ENCODE results near the gene REV3L.

REV3L gene

GRCh38 chr6:111423055-111423633, 59.9 kb downstream of the REV3L start:
- DNase-seq = no peak

- DNase-seq = no peak
Observed at GRCh38 chr6:111418971-111419693, 63.9 kb downstream of the REV3L start.

- DNase-seq = no peak
Observed at GRCh38 chr6:111417946-111418345, 65.1 kb downstream of the REV3L start.

GRCh38 chr6:111417181-111417585, 65.8 kb downstream of the REV3L start:
- no peak for DNase-seq

- DNase-seq = no peak
Observed at GRCh38 chr6:111416529-111416928, 66.5 kb downstream of the REV3L start.

- no peak for DNase-seq
Observed at GRCh38 chr6:111414373-111414772, 68.6 kb downstream of the REV3L start.

DNA sequence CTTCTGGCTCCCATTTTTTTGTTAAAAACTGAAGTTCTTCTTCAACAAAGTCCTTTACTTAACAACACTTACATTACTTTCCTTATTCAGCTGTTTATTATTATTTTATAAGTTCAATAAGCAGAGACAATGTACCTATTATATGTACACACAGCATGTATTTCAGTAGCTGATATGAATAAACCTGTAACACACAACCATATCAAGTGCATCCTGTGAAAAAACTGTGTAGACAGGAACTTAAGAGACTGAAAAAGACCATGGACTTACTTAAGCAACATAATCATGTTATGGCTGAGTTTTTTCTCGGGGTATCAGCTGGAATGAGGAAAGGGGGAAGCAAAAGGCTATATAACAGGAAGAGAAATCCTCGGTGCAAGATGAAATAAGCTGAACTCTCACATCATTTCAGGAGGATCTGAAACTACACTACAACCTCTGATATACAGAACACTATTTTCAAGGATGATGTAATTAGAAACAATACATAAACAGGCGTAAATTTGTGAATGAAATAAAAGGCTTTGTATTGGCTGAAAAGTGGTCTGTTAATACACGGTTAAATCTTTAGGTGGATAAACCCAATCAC, 70.9 kb downstream of the REV3L start:
- DNase-seq = no peak

DNA sequence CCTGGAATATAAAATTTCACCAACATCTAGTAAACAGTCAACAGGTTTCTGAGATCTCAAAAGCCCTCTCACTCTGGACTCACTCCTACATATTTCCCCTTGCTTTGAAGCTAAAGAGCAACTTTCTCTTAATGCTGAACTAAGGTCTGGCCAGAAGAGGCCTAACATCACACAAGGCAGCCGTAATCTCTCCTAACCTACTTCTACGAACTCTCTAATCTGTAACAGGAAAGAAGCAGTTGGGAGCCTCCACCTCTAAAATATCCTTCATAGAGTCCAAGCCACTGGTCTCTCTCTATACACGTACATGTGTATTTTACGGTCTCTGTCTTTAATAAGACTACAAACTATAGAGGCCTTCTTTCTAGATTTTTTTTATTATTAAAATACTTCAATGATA, 72.0 kb downstream of the REV3L start:
- no peak for DNase-seq

DNA sequence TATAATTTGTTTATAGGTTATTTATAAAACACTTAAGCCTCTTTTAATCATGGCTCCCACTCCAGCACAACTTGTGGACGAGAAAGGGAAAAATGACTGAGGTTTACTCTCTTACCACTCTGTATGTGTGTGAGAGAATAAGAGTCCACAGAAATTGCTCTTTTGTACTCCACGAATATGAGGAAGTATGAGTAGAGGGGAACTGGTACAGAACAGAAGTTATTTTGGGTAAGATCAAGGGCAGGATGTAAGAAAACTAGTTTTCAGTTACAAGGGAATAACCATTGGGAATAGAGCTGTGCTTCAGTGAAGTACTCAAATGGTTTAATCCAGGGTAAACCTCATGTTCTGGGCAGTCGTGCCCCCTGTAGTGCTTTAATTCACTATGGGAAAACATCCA, 72.6 kb downstream of the REV3L start:
- DNase-seq = no peak

DNA sequence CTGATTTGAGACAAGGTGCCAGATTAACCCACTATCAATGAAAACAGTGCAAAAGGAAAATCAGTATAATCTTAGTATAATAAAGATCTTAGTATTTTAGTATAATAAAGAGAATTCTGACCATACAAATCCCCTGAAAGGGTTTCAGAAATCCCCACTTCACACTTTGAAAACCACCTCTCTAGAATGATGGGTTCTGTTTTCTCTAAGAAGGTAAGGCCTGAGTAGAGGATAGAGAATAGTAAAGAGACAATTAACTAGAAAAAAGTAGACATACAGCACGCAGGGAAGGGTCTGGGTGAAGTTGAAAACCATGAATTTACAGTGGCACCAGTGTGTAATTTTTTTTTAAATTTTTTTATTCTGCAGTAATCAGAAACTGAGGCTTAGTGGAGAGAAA, 73.6 kb downstream of the REV3L start:
- DNase-seq = no peak

DNA sequence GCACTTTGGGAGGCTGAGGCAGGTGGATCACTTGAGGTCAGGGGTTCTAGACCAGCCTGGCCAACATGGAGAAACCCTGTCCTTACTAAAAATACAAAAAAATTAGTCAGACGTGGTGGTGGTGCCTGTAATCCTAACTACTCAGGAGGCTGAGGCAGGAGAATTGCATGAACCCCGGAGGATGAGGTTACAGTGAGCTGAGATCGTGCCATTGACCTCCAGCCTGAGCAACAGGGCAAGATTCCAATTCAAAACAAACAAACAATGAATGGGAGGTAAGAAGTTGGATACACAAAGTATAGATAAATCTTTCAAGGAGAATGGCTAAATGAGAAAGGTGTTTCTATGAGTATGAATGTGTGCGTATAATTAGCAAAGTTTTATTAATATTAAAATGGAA, 75.3 kb downstream of the REV3L start:
- no peak for DNase-seq

- DNase-seq = peak in 1 of 5 donors; percentile 74
Observed at GRCh38 chr6:111406200-111406721, 76.8 kb downstream of the REV3L start.

DNA sequence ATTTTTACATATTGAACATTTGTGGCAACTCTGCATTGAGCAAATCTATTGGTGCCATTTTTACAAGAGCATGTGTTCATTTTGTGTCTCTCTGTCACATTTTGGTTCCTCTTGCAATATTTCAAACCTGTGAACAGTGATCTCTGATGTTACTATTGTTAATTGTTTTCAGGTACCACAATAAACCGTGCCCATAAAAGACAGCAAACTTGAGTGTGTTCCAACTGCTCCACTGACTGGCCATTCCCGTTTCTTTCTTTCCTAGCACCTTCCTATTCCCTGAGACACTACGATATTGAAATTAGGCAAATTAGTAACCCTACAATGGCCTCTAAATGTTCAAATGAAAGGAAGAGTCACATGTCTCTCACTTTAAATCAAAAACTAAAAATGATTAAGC, 79.6 kb downstream of the REV3L start:
- DNase-seq = no peak

DNA sequence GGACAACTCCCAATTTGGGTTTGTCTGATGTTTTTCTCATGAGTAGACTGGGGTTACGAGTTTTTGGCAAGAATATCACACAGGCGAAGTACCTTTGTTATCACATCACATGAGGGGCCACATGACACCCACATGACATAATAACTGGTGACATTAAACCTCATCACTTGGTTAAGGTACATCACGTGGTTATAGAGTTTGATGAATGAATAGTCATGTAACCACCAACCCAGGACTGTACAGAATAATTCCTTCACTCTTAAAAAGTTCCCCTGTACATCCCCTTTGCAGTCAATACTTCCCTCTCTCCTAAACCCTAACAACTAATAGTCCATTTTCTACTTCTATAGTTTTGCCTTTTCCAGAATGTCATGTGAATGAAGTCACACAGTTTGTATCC, 83.4 kb downstream of the REV3L start:
- no peak for DNase-seq

DNA sequence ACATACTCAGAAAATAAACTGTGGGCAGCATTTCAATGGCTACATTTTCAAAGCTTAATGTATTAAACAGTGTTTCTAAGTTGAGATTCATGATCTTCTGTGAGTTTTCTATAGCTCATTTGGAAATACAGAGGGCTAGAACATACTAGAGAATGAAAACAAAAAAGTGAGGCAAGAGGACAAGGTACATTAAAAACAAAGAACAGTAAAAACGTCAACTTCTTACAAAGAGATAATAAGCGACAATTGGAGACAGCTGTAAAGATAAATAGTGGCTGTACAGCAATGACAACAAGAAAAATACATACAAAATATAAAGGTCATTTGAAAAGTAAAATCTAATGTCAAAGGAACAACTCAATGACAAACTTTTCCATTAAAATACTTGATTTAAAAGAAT, 94.3 kb downstream of the REV3L start:
- DNase-seq = no peak

- DNase-seq = no peak
Observed at GRCh38 chr6:111382476-111383294, 100.3 kb downstream of the REV3L start.

DNA sequence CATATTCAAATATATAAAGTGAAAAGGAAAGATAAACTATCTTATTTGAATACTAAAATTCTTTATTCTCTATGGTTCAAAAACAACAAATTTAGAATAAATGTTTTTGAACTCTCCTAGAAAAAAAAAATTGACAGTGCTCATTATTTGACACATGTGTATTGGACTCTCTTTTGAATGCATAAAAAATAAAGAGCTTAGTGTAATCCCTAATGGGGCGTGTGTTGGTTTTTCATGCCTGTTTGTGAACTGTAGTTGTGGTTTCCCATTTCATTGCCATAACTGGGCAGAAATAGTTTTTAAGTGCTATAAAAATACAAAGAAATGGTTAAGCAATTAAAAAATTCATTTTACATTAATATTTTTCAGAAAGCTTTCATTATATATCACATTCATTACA, 101.3 kb downstream of the REV3L start:
- no peak for DNase-seq

GRCh38 chr6:111381123-111381522, 101.9 kb downstream of the REV3L start:
- no peak for DNase-seq

- DNase-seq = no peak
Observed at GRCh38 chr6:111379831-111380230, 103.2 kb downstream of the REV3L start.

GRCh38 chr6:111379302-111379701, 103.7 kb downstream of the REV3L start:
- DNase-seq = no peak

GRCh38 chr6:111377558-111378120, 105.4 kb downstream of the REV3L start:
- no peak for DNase-seq

DNA sequence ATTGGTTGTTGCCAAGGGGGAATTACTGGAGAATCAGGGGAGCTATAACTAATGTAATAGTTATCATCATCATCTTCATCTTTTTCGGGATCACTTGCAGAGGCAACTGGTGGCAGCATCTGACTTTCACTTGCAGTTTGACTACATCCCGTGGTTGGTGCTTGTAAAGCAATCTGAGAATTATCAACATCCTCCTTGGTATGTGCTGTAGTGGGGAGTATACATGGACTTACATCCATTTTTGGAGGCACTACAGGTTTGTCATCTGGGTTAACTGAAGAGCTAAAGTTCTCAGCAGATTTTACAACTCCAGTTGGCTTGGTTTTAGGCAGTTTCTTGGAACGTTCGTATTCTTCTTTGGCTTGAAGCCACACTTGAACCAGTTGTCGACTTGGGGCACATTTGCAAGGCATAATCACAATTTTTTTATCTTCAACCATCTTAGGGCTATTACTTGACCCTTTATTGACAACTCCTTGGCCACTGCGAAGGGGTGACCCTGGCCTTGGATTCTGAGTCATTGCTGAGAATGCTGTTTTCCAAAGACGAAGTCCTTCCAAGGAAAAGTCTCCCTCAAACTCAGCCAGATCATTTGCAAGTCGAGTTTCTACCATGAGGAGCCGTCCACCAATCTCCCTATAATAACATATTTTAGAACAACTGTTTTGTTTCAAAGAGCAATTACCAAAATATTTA, 115.5 kb downstream of the REV3L start:
- DNase-seq = peak in 1 of 5 donors; percentile 70

Measured in T-helper 1 cell (primary cell).